Raji (cell line): ENCODE data around the gene SLC25A30.

Experiments used
- POLR2A ChIP-seq: IDR thresholded peaks from 2 replicates; pipeline ENCODE4 v1.6.1; 2011; ENCODE audit warnings: low read depth, low read length, control low read depth; ENCODE audit not compliant: insufficient read depth

Gene SLC25A30

DNA sequence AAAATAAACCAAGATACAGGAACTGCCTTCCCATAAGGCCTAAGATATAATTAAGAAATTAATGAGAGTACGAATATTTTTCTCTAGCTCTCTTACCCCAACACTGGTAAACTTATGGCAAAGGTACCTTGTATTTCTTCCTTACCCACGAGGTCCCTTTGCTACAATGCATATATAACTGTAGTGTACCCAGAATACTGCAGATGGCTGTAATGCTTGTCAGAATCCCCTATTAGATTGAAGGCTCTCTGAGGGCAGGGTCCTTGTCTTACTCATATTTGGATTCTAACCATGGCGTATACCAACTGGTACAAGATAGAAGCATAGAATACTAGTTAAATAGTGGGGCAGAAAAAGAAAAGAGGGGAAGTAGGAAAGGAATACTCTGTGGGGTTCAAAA lies 15.1 kb downstream of the SLC25A30 start:
- TF ChIP-seq POLR2A = no peak

DNA sequence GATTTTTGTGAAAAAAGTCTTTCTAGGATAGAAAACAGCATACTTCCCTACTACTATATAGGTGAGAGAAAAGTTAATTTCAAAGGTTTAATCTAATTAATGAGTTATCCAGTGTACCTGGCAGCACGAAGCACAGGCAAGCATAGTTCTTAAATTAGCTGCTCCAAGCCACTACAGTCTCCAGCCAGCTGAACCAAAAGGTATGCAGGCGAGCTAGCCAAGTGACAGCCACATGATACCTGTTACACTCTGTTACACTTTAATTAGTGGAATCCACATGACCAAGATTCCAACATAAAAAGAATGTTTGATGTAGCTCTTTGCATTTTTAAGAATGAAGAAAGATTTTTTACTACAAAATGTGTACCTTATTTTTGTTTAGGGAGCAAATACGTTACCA lies 15.5 kb downstream of the SLC25A30 start:
- TF ChIP-seq POLR2A = no peak

DNA sequence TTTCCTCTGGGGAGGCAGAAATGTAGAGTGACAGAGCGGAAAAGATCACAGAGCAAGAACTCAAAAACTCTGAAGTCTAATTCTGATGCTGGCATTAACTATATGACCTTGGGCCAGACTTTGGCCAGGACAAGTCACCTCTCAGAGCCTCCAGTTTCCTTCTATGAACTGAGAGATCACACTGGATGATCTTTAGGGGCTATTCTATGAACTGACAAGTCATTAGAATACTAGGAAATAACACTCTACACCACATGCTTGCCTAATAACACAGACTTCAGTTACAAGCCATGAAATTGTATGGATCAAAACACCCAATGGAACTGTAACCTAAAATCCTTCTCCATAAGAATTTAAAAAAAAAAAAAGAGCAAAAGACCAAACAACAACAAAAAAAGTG lies 16.9 kb downstream of the SLC25A30 start:
- TF ChIP-seq POLR2A = no peak

- TF ChIP-seq POLR2A = no peak
Observed at GRCh38 chr13:45398877-45399276, 19.3 kb downstream of the SLC25A30 start.

DNA sequence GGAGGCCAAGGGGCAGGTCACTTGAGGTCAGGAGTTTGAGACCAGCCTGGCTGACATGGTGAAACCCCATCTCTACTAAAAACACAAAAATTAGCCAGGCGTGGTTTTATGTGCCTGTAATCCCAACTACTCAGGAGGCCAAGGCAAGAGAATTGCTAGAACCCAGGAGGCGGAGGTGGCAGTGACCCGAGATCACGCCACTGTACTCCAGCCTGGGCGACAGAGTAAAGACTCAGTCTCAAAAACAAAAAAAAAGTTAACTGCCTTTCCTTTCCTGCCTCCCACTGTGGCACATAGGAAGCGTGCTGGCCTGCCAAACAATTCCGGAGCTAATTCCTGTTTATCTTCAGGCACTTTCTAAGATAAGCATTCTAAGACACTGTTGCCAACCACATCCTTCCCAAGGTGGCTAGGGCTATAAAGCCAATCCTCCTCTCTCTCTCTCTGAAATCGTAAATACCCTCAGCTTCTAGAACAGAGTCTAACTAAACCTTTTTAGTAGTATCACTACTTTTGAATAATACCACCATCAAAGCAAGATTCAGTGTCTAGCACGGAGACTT lies 21.6 kb downstream of the SLC25A30 start:
- TF ChIP-seq POLR2A = no peak

DNA sequence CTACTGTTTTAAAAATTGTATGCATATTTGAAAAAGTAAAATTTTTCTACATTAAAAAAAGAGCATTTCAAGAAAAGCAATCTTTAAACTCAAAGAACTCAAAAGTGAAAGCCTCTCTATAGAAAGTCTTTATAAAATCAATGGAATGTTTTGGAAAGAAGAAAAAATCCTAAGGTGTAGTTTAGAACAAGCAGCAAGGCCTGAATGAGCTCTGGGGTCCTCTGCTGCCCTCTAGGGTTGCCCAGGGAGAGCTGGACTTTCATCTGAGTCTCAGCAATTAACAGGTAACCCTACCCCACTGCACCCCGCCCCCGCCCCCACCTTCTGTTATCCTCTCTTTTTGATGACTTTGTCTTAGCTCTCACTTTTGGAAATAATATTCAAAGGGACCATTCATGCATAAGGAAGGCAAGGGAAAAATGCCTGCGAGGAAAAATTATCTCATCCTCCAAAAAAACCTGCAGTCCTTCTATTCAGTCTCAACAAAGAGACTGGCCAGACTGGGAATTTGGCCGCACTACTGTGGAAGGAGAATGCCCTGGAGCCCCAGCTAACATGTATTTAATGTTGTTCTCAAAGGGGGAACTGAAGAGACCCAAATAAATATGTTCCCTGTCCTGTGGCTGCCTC lies 24.1 kb downstream of the SLC25A30 start:
- no peak for TF ChIP-seq POLR2A

GRCh38 chr13:45392811-45393210 lies 25.4 kb downstream of the SLC25A30 start:
- TF ChIP-seq POLR2A = no peak

DNA sequence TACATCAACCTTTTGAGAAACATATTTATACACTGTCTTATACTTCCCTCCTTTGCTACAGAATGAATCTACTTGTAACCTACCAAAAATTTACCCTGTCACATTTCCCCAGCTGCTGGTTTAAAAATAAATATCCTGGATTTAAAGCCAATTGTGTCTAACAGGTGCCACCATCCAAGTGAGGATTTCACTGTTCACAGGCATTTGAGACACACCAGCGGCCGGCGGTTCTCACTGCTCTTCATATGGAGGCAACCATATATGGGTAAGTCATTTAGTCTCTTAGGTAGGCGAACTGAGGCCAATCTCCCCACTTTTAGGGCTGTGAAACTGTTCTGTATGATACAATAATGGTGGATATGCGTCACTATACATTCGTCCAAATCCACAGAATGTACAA lies 26.2 kb downstream of the SLC25A30 start:
- no peak for TF ChIP-seq POLR2A

DNA sequence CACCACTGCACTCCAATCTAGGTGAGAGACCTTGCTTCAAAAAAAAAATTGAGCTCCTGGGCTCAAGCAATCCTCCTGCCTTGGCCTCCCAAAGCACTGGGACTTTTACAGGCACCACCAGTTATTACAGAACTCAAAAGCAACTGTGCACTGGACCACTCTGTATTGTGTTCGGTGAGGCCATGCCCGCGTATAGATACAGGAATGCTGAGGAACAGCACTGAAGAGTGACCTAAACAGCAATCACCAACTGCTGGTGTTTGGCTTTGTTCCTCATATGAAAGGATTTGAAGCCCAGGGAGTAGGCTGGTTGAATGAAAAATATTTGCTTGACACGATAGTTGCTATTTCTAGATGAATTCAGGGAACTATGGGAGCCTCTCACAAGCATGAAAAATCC lies 29.5 kb downstream of the SLC25A30 start:
- no peak for TF ChIP-seq POLR2A

GRCh38 chr13:45385907-45386553 lies 32.1 kb downstream of the SLC25A30 start:
- TF ChIP-seq POLR2A = no peak

DNA sequence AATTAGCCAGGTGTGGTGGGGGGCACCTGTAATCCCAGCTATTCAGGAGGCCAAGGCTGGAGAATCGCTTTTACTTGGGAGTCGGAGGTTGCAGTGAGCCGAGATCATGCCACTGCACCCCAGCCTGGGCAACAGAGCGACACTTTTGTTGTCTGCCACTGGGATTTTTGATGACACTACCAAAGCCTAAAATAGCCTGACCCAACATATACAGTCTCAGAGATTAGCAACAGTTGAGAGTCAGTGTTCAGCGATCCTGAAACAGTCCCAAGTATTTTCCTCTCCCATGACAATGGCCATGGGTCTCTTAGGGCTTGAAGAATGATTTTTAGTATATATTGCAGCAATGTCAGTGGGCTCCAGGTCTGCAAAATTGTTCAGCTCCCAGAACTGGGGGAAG lies 32.9 kb downstream of the SLC25A30 start:
- no peak for TF ChIP-seq POLR2A

DNA sequence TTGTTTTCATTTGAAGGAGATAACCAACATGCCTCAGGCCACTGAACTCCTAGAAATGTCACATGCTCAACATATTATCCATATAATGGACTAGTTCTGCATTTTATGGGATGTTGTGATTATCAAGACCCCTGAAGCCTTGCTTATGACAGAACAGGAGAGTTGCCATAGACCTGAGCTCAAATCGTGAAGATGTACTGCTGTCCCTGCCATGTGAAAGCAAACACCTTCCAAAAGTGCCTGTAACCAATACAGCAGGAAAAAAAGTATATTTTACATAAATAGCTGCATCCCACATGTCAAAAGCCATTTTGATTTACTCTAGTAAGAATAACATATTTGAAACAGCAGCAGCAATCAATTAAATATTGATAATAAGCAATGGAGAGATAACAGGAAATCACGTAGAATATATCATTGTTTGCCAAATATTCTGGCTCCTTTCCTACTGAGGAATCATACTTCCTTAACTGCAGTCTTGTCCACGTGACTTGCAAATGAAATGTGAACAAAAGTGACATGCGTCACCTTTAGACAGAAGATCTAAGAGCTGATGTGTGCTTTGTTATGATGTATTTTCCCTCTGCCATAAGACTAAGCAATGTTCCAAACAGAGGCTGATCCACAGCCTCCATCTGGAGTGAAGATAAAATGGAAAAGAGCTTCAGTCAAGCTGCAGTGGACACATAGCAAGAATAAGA lies 33.5 kb downstream of the SLC25A30 start:
- no peak for TF ChIP-seq POLR2A

DNA sequence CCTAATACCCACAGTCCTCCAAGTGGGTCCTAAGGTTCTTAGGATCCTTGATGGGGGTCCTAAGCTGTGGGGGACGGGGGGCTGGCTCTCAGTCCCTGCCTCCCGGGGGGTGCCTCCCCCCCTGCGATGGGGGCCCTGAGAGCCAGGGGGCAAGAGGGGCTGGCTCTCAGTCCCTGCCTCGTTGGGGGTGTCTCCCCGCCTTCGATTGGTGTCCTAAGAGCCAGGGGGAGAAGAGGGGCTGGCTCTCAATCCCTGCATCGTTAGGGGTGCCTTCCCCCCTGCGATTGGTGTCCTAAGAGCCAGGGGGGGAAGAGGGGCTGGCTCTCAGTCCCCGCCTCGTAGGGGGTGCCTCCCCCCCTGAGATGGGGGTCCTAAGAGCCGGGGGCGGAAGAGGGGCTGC lies 37.0 kb downstream of the SLC25A30 start:
- TF ChIP-seq POLR2A = no peak

DNA sequence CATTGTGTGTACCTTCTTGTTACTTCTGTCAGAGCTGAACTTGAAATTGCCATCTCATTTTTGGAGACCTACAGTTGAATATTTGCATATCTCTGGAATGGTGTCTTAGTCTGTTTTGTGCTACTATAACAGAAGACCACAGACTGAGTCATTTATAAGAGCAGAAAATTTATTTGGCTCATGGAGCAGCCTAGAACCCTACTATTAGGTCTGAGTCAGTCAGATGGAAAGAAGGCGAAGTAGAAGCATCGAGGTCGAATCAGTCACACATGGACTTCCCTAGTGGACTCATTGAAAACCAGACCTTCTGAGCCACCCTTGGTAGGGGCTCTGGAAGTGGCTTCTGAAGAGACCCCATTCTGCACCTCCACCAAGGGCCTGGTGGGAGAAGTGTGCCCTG lies 43.3 kb downstream of the SLC25A30 start:
- no peak for TF ChIP-seq POLR2A

GRCh38 chr13:45373162-45373547 lies 45.0 kb downstream of the SLC25A30 start:
- TF ChIP-seq POLR2A = no peak
